A673 (cell line): ENCODE results near the gene ARFGAP1.
"Not testable (repeated sequence)": the region's sequence is repeated elsewhere in the genome, so short reads cannot be mapped to it uniquely, and the experiment has no call there.

Source experiments
- EZH2 ChIP-seq: fragments of 200-600 bp; sonication (generic); IDR thresholded peaks from 2 replicates; pipeline ENCODE4 v1.6.1; 2017; ENCODE audit warnings: borderline replicate concordance, low read depth, mild to moderate bottlenecking, mixed read lengths, antibody characterized with exemption, low read length; ENCODE audit not compliant: poor library complexity, severe bottlenecking
- TF ChIP-seq, protein P1 (sequence below): fragments of 300-800, 200-600 bp; sonication (generic); conservative IDR thresholded peaks from 2 replicates; pipeline ENCODE4 v1.5.1; 2017; ENCODE audit warnings: low read depth, mild to moderate bottlenecking, antibody characterized with exemption, low read length, moderate library complexity, mixed read lengths

DNA sequence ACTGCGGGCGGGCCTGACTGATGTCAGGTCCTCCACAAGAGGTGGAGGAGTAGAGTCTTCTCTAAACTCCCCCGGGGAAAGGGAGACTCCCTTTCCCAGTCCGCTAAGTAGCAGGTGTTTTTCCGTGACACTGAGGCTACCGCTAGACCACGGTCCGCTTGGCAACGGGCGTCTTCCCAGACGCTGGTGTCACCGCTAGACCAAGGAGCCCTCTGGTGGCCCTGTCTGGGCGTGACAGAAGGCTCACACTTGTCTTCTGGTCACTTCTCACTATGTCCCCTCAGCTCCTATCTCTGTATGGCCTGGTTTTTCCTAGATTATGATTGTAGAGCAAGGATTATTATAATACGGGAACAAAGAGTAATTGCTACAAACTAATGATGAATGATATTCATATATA, 21.3 kb upstream of the ARFGAP1 start:
- TF ChIP-seq, protein P1, sequence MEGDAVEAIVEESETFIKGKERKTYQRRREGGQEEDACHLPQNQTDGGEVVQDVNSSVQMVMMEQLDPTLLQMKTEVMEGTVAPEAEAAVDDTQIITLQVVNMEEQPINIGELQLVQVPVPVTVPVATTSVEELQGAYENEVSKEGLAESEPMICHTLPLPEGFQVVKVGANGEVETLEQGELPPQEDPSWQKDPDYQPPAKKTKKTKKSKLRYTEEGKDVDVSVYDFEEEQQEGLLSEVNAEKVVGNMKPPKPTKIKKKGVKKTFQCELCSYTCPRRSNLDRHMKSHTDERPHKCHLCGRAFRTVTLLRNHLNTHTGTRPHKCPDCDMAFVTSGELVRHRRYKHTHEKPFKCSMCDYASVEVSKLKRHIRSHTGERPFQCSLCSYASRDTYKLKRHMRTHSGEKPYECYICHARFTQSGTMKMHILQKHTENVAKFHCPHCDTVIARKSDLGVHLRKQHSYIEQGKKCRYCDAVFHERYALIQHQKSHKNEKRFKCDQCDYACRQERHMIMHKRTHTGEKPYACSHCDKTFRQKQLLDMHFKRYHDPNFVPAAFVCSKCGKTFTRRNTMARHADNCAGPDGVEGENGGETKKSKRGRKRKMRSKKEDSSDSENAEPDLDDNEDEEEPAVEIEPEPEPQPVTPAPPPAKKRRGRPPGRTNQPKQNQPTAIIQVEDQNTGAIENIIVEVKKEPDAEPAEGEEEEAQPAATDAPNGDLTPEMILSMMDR = not testable (repeated sequence)
- TF ChIP-seq EZH2 = not testable (repeated sequence)
